ENCODE data around the gene SLC24A3. TPM values are rescaled to one million over a fixed set of nuclear protein-coding genes. Genes with fewer than 3 reads are reported as not detected.
A peak's percentile ranks its signal among the peaks of the same experiment; 100 is the strongest.

The SLC24A3 gene
- 12.0 and 14.0 TPM in 2 replicates for total RNA-seq (ENCODE audit: low replicate concordance)
- long read RNA-seq, partial matches to known transcripts = 3 of 13 reads
- long read RNA-seq, other reads (novel, unspliced or antisense) = 10 of 13 reads

GRCh38 chr20:19212469-19212815 is at the start of gene SLC24A3:
Gene SLC24A3, plus strand, starts transcription at chr20:19212642.
- Mint-ChIP-seq H3K27me3 (peaks cover 45% of the 10 kb centered on the region), H3K9me3 (no peaks in the 10 kb centered on the region), H3K36me3 (no peaks in the 10 kb centered on the region), H3K4me3 (peak within 1 kb of the TSS; percentile 84), H3K4me1 (ENCODE audit: unreplicated experiment) (peaks cover 12% of the 10 kb centered on the region), H3K27ac (peak within 1 kb of the TSS; percentile 48)
- TF ChIP-seq, protein P1, sequence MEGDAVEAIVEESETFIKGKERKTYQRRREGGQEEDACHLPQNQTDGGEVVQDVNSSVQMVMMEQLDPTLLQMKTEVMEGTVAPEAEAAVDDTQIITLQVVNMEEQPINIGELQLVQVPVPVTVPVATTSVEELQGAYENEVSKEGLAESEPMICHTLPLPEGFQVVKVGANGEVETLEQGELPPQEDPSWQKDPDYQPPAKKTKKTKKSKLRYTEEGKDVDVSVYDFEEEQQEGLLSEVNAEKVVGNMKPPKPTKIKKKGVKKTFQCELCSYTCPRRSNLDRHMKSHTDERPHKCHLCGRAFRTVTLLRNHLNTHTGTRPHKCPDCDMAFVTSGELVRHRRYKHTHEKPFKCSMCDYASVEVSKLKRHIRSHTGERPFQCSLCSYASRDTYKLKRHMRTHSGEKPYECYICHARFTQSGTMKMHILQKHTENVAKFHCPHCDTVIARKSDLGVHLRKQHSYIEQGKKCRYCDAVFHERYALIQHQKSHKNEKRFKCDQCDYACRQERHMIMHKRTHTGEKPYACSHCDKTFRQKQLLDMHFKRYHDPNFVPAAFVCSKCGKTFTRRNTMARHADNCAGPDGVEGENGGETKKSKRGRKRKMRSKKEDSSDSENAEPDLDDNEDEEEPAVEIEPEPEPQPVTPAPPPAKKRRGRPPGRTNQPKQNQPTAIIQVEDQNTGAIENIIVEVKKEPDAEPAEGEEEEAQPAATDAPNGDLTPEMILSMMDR (conservative IDR thresholded peaks at IDR 0.05) = no peak
- DNase-seq (ENCODE audit: extremely low spot score, unreplicated experiment) = no peak

DNA sequence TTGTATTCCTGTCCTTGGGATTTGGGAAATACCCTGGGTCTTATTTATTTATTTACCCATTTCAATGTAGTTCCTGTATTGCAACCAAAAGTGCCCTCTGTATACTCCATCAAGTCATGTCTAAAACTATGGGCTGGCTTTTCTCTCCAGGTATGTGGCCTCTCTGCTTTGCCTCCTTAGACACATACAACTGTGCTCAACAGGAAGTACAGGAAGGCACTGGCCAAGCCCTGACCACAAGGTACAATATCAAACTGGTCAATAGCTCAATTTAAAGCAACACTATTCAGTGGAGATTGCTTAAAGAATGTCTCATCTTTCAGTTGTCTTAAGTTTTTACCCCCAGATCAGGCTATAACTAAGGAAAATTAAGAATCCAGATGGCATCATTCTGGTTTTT is 42.3 kb upstream of the SLC24A3 start:
- no peak for DNase-seq (ENCODE audit: extremely low spot score, unreplicated experiment)
- no peak overlapping the region for H3K4me3 Mint-ChIP-seq
- H3K4me1 Mint-ChIP-seq (ENCODE audit: unreplicated experiment) = no peaks in the 10 kb centered on the region
- H3K9me3 Mint-ChIP-seq = peaks cover 4% of the 10 kb centered on the region
- H3K36me3 Mint-ChIP-seq = no peaks in the 10 kb centered on the region
- peaks cover 9% of the 10 kb centered on the region for H3K27me3 Mint-ChIP-seq
- TF ChIP-seq, protein P1 (conservative IDR thresholded peaks at IDR 0.05) = no peak
- no peak overlapping the region for H3K27ac Mint-ChIP-seq

DNA sequence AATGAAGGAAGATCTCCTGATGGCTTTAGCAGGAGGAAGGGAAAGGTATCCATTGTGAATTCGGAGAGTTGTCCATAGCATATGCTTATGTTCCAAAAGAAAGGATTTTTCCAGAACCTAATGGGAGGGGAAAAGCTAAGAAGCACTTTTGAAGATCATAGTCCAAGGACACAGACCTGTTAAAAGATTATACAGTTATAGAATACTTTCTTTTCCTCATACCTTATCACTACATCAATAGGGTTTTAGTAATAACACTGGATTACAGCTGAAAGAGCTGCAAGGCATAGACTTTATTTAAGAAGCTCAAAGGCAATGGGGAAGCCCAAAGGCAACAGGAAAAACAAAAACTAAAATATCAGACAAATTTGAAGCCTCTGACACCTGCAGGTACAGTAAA is 39.8 kb upstream of the SLC24A3 start:
- no peaks in the 10 kb centered on the region for H3K27me3 Mint-ChIP-seq
- no peaks in the 10 kb centered on the region for H3K9me3 Mint-ChIP-seq
- H3K4me1 Mint-ChIP-seq (ENCODE audit: unreplicated experiment) = no peaks in the 10 kb centered on the region
- no peak overlapping the region for H3K27ac Mint-ChIP-seq
- no peak overlapping the region for H3K4me3 Mint-ChIP-seq
- no peaks in the 10 kb centered on the region for H3K36me3 Mint-ChIP-seq
- no peak for DNase-seq (ENCODE audit: extremely low spot score, unreplicated experiment)
- TF ChIP-seq, protein P1 (conservative IDR thresholded peaks at IDR 0.05) = no peak

- Mint-ChIP-seq H3K27me3 (no peaks in the 10 kb centered on the region), H3K27ac (no peak overlapping the region), H3K4me3 (no peak overlapping the region), H3K36me3 (no peaks in the 10 kb centered on the region), H3K4me1 (ENCODE audit: unreplicated experiment) (no peaks in the 10 kb centered on the region), H3K9me3 (no peaks in the 10 kb centered on the region)
- TF ChIP-seq, protein P1 (conservative IDR thresholded peaks at IDR 0.05) = no peak
- DNase-seq (ENCODE audit: extremely low spot score, unreplicated experiment) = no peak
These were observed 35.9 kb upstream of the SLC24A3 start for GRCh38 chr20:19176470-19177052.

DNA sequence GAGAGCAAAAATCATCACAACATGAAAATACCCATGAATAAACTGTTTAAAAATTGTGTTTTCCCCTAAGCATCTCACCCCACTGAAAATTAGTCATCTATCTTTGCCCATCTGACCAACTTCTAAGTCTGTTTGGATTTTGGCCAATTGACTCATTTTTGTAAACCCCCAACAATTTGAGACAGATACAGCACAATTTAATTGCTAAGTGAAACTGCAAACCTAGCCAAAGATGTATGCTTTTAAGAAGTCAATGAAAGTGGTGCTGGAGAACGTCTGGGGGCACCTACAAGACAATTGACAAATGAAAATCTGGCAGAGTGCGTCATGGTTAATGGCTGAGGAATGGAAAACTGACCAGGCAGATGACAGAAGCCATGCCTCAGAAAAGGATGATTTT is 30.9 kb upstream of the SLC24A3 start:
- H3K4me3 Mint-ChIP-seq = no peak overlapping the region
- DNase-seq (ENCODE audit: extremely low spot score, unreplicated experiment) = no peak
- no peaks in the 10 kb centered on the region for H3K4me1 Mint-ChIP-seq (ENCODE audit: unreplicated experiment)
- peaks cover 2% of the 10 kb centered on the region for H3K27me3 Mint-ChIP-seq
- no peak overlapping the region for H3K27ac Mint-ChIP-seq
- H3K36me3 Mint-ChIP-seq = no peaks in the 10 kb centered on the region
- no peaks in the 10 kb centered on the region for H3K9me3 Mint-ChIP-seq
- TF ChIP-seq, protein P1 (conservative IDR thresholded peaks at IDR 0.05) = no peak

All from type B pancreatic cell (in vitro differentiated cells).